Suprapubic skin (tissue), 3 donors: ENCODE data around the gene KIZ.

Experiments
- EP300 ChIP-seq: sonication (generic); formaldehyde crosslinking; IDR thresholded peaks from one replicate; pipeline ENCODE4 v1.6.1; 2017; ENCODE audit warnings: antibody characterized with exemption
- POLR2A ChIP-seq, 2 donors: fragments of 450-650 bp; IDR thresholded peaks; one replicate each; pipeline ENCODE4 v1.6.1; 2017; ENCODE audit warnings: antibody characterized with exemption in 2 of 2, mild to moderate bottlenecking in 2 of 2, moderate library complexity in 2 of 2
- TF ChIP-seq, protein P1 (sequence below), 2 donors: fragments of 200-600 bp in 1 of 2; fragments of 450-650 bp in 1 of 2; sonication (generic) in 1 of 2; IDR thresholded peaks; one replicate each; pipeline ENCODE4 v1.5.1; 2016 to 2019; ENCODE audit warnings: antibody characterized with exemption in 2 of 2, mild to moderate bottlenecking in 1 of 2, moderate library complexity in 1 of 2

DNA sequence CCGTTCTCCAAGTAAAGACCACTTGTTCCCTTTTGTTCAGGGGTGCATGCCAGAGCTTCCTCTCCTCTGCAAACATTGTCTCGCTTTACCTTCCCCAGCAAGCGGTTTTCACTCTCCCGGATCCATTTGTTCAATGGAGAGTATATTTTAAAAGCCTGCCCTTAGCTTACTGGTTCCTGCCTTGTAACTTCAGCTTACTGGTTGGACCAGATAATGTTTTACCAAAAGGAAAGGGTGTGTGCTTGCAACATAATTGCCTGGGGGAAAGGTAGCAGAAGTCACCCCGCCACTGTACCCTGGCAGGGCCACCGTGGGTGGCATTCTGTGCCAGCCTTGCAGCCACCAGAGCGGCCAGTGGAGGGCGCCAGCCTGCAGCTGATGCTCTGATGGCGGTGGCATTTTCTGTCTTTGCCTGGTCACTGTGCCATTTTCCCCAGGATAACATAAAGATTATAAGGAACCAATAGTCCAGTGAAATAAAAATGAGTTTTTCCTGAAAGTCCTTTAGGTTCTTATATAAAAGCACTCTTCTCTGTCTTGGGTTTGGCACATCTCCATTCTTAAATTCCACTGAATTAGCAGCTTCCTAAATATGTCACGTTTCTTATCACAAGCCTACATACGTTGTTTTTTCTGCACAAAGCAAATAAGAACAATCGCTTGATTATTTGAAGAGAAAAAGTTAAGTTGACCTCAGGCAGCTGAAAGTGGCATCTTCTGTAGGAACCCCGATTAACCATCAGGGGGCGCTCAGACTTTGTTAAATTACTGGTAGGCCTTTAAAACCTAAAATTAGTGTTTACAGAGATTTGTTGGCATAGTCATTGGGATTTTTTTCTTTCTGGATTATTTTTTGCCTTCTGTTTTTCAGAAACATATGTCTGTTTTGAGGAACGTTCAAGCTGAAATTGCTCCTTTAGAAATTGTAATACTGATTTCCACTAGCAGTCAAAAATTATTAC is 109.9 kb downstream of the KIZ start:
- TF ChIP-seq, protein P1, sequence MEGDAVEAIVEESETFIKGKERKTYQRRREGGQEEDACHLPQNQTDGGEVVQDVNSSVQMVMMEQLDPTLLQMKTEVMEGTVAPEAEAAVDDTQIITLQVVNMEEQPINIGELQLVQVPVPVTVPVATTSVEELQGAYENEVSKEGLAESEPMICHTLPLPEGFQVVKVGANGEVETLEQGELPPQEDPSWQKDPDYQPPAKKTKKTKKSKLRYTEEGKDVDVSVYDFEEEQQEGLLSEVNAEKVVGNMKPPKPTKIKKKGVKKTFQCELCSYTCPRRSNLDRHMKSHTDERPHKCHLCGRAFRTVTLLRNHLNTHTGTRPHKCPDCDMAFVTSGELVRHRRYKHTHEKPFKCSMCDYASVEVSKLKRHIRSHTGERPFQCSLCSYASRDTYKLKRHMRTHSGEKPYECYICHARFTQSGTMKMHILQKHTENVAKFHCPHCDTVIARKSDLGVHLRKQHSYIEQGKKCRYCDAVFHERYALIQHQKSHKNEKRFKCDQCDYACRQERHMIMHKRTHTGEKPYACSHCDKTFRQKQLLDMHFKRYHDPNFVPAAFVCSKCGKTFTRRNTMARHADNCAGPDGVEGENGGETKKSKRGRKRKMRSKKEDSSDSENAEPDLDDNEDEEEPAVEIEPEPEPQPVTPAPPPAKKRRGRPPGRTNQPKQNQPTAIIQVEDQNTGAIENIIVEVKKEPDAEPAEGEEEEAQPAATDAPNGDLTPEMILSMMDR (IDR thresholded peaks at IDR 0.05): peak; percentile 34 to 84
- TF ChIP-seq POLR2A (IDR thresholded peaks at IDR 0.05) (no peak), EP300 (no peak)
